Hematopoietic multipotent progenitor cell (in vitro differentiated cells): ENCODE data around the gene MYDGF. TPM values are rescaled to one million over a fixed set of nuclear protein-coding genes. Genes with fewer than 3 reads are reported as not detected.
A peak's percentile ranks its signal among the peaks of the same experiment; 100 is the strongest.
"Not testable (repeated sequence)": the region's sequence is repeated elsewhere in the genome, so short reads cannot be mapped to it uniquely, and the experiment has no call there.

ENCODE experiments used
- DNase-seq, 3 donors: peaks; one replicate each; pipeline ENCODE4 v3.0.0-alpha.2; 2011 to 2015; ENCODE audit warnings: low read depth in 2 of 3, low spot score in 2 of 3
- total RNA-seq: library from RNA; depleted of rRNA; stranded (reverse); fragments of >200 nt; gene quantifications from one replicate; pipeline ENCODE4 v1.2.3, GENCODE V29; 2012

The MYDGF gene
- 87.8 TPM for total RNA-seq

- DNase-seq, result peak; percentile 82 to 94 (median 91)
Measured at GRCh38 chr19:4669723-4670480, at the start of gene MYDGF. Gene MYDGF, minus strand, starts transcription at chr19:4670342. Its CDS starts 8 bp downstream, at chr19:4670334.

GRCh38 chr19:4719499-4719866, 49.3 kb upstream of the MYDGF start:
- DNase-seq, result no peak

GRCh38 chr19:4717966-4718701, 48.0 kb upstream of the MYDGF start:
- no peak for DNase-seq

GRCh38 chr19:4717191-4717965, 47.2 kb upstream of the MYDGF start:
- no peak for DNase-seq

GRCh38 chr19:4715529-4716221, 45.5 kb upstream of the MYDGF start:
- DNase-seq, result no peak

GRCh38 chr19:4715178-4715528, 45.0 kb upstream of the MYDGF start:
- DNase-seq, result not testable (repeated sequence)

GRCh38 chr19:4714016-4714415, 43.9 kb upstream of the MYDGF start:
- no peak for DNase-seq

GRCh38 chr19:4713384-4713951, 43.3 kb upstream of the MYDGF start:
- DNase-seq, result no peak

GRCh38 chr19:4712771-4713170, 42.6 kb upstream of the MYDGF start:
- no peak for DNase-seq

- no peak for DNase-seq
Measured at GRCh38 chr19:4711211-4711610, 41.1 kb upstream of the MYDGF start.

- no peak for DNase-seq
Measured at GRCh38 chr19:4710281-4710600, 40.1 kb upstream of the MYDGF start.

GRCh38 chr19:4709440-4710280, 39.5 kb upstream of the MYDGF start:
- no peak for DNase-seq

GRCh38 chr19:4707956-4708650, 38.0 kb upstream of the MYDGF start:
- no peak for DNase-seq

GRCh38 chr19:4707322-4707721, 37.2 kb upstream of the MYDGF start:
- no peak for DNase-seq

- no peak for DNase-seq
Measured at GRCh38 chr19:4705413-4706131, 35.4 kb upstream of the MYDGF start.

GRCh38 chr19:4704317-4704673, 34.2 kb upstream of the MYDGF start:
- no peak for DNase-seq

- DNase-seq, result no peak
Measured at GRCh38 chr19:4703671-4704316, 33.7 kb upstream of the MYDGF start.

- no peak for DNase-seq
Measured at GRCh38 chr19:4702764-4703163, 32.6 kb upstream of the MYDGF start.
